HepG2 (cell line): ENCODE measurements around the gene KRTAP2-3. TPM values are rescaled to one million over a fixed set of nuclear protein-coding genes. Genes with fewer than 3 reads are reported as not detected.

ENCODE experiments used
- ATAC-seq: fragments of 200-7000 bp; cut with Tn5 transposase; 3 replicates; pipeline ENCODE4 v1.9.1; 2020; ENCODE audit warnings: mild to moderate bottlenecking, moderate library complexity
- BruUV-seq: library from RNA; stranded (reverse); fragments of 400-500 nt; replicated peaks from 2 replicates; lab custom pipeline; 2021; lab: Mats Ljungman, UMichigan
- CTCF ChIA-PET: fragments of 300-600 bp; formaldehyde crosslinking; extraction: SDS; loops from one replicate; lab custom pipeline; 2021; ENCODE audit warnings: low total read pairs, inconsistent platforms, low intra/inter-chr PET ratio; lab: Yijun Ruan, JAX
- POLR2A ChIA-PET: fragments of 350-600 bp; sonication (Branson Sonifier 250); formaldehyde crosslinking; loops from one replicate; lab custom pipeline; 2020; ENCODE audit warnings: antibody characterized with exemption, inconsistent platforms; lab: Yijun Ruan, JAX
- DNase-seq: peaks from one replicate; pipeline ENCODE4 v3.0.0-alpha.2; 2015; ENCODE audit warnings: low spot score
- FAIRE-seq: peaks from 3 replicates; lab custom pipeline; 2011; peaks lifted over from hg19 to GRCh38; lab: Jason Lieb, UNC
- H2AFZ ChIP-seq: one replicate; pipeline ENCODE4 v1.6.1; 2011; ENCODE audit warnings: low read length, inconsistent platforms
- H3K27ac ChIP-seq: fragments of 300-600 bp; 3 replicates; pipeline ENCODE4 v1.8.0; 2011; ENCODE audit warnings: mixed run types, mild to moderate bottlenecking, mixed read lengths, low read length, inconsistent platforms; ENCODE audit not compliant: insufficient read depth; ENCODE audit errors: extremely low read length
- H3K27me3 ChIP-seq, 2 experiments: fragments of 200-600 bp in 1 of 2; 2 replicates in 1 of 2; 3 replicates in 1 of 2; pipeline versions ENCODE4 v1.6.0 to v1.8.0; 2011; ENCODE audit warnings: low read length in 2 of 2, mild to moderate bottlenecking in 2 of 2, moderate library complexity in 2 of 2, inconsistent platforms in 1 of 2; ENCODE audit not compliant: insufficient read depth in 2 of 2, control insufficient read depth in 1 of 2
- H3K36me3 ChIP-seq, 2 experiments: fragments of 200-600 bp in 1 of 2; replicated peaks in 1 of 2; 2 replicates in 1 of 2; 3 replicates in 1 of 2; pipeline versions ENCODE4 v1.5.1 to v1.8.0; 2011; ENCODE audit warnings: low read length in 2 of 2, inconsistent platforms in 1 of 2; ENCODE audit not compliant: insufficient read depth in 2 of 2, control insufficient read depth in 1 of 2
- H3K4me1 ChIP-seq: 2 replicates; pipeline ENCODE4 v1.5.1; 2012; ENCODE audit warnings: low read length, inconsistent platforms; ENCODE audit not compliant: insufficient read depth
- H3K4me2 ChIP-seq: 2 replicates; pipeline ENCODE4 v1.6.0; 2011; ENCODE audit warnings: low read depth, low read length, inconsistent platforms
- H3K4me3 ChIP-seq, 3 experiments: fragments of 200-600 bp in 1 of 3; sonication (generic), shearing (Covaris generic) in 1 of 3; replicated peaks in 1 of 3; 2 replicates each; pipeline ENCODE4 v1.5.1; 2011 to 2016; ENCODE audit warnings: low read length in 3 of 3, inconsistent platforms in 2 of 3, low read depth in 2 of 3, mild to moderate bottlenecking in 2 of 3, control low read depth in 1 of 3, mixed read lengths in 1 of 3; ENCODE audit not compliant: insufficient read depth in 1 of 3
- H3K79me2 ChIP-seq: one replicate; pipeline ENCODE4 v1.6.1; 2011; ENCODE audit warnings: low read length, inconsistent platforms; ENCODE audit not compliant: insufficient read depth
- H3K9ac ChIP-seq: 2 replicates; pipeline ENCODE4 v1.6.0; 2011; ENCODE audit warnings: mild to moderate bottlenecking, low read depth, low read length, inconsistent platforms; ENCODE audit not compliant: insufficient read depth
- H3K9me3 ChIP-seq: 2 replicates; pipeline ENCODE4 v1.5.1; 2012; ENCODE audit warnings: mild to moderate bottlenecking, low read length
- H4K20me1 ChIP-seq: 2 replicates; pipeline ENCODE4 v1.6.0; 2011; ENCODE audit warnings: inconsistent platforms, mild to moderate bottlenecking, low read length, moderate library complexity; ENCODE audit not compliant: insufficient read depth
- ARNT2 ChIP-seq: sonication (generic); formaldehyde crosslinking; IDR thresholded peaks from 2 replicates; pipeline ENCODE4 v1.8.0; 2022; ENCODE audit warnings: mild to moderate bottlenecking, low read depth, missing genetic modification reagents, moderate library complexity
- ATF2 ChIP-seq: sonication (generic); formaldehyde crosslinking; IDR thresholded peaks from 2 replicates; pipeline ENCODE4 v1.4.0; 2020; ENCODE audit warnings: missing genetic modification reagents
- BCL6 ChIP-seq: IDR thresholded peaks from 2 replicates; pipeline ENCODE4 v1.6.1; 2016; ENCODE audit warnings: missing genetic modification reagents, missing compliant biosample characterization
- CREM ChIP-seq, 2 experiments: sonication (generic) in 1 of 2; formaldehyde crosslinking in 1 of 2; IDR thresholded peaks; 2 replicates each; pipeline versions ENCODE4 v1.4.0 to v1.6.1; 2016 to 2020; ENCODE audit warnings: antibody characterized with exemption in 1 of 2, mild to moderate bottlenecking in 1 of 2, missing genetic modification reagents in 1 of 2
- DBP ChIP-seq: sonication (generic); formaldehyde crosslinking; IDR thresholded peaks from 2 replicates; pipeline ENCODE4 v1.4.0; 2020; ENCODE audit warnings: missing genetic modification reagents; ENCODE audit errors: not compliant biosample characterization
- E2F5 ChIP-seq: sonication (generic); formaldehyde crosslinking; conservative IDR thresholded peaks from 2 replicates; pipeline ENCODE4 v1.4.0; 2020; ENCODE audit warnings: missing genetic modification reagents
- ELF3 ChIP-seq: IDR thresholded peaks from 2 replicates; pipeline ENCODE4 v1.6.1; 2016; ENCODE audit warnings: missing genetic modification reagents, missing compliant biosample characterization
- GPBP1L1 ChIP-seq: sonication (generic); formaldehyde crosslinking; IDR thresholded peaks from 2 replicates; pipeline ENCODE4 v1.5.0; 2020; ENCODE audit warnings: mild to moderate bottlenecking, missing genetic modification reagents
- MAX ChIP-seq: IDR thresholded peaks from 2 replicates; pipeline ENCODE4 v1.6.1; 2012; ENCODE audit warnings: inconsistent platforms
- MEF2D ChIP-seq: sonication (generic); formaldehyde crosslinking; IDR thresholded peaks from 2 replicates; pipeline ENCODE4 v1.5.1; 2020; ENCODE audit warnings: mild to moderate bottlenecking, missing genetic modification reagents
- NFE2 ChIP-seq: sonication (generic); formaldehyde crosslinking; IDR thresholded peaks from 2 replicates; pipeline ENCODE4 v1.4.0; 2020; ENCODE audit warnings: missing genetic modification reagents
- NFYC ChIP-seq: IDR thresholded peaks from 2 replicates; pipeline ENCODE4 v1.6.1; 2016; ENCODE audit warnings: missing genetic modification reagents, missing compliant biosample characterization
- SMARCC2 ChIP-seq: fragments of 450-650 bp; IDR thresholded peaks from 2 replicates; pipeline ENCODE4 v1.6.1; 2017; ENCODE audit warnings: antibody characterized with exemption, mild to moderate bottlenecking
- THAP7 ChIP-seq: sonication (generic); formaldehyde crosslinking; IDR thresholded peaks from 2 replicates; pipeline ENCODE4 v1.8.1; 2023; ENCODE audit warnings: mild to moderate bottlenecking, missing genetic modification reagents
- ZNF331 ChIP-seq: sonication (generic); formaldehyde crosslinking; IDR thresholded peaks from 2 replicates; pipeline ENCODE4 v1.4.0; 2020; ENCODE audit warnings: missing genetic modification reagents
- ZNF792 ChIP-seq: IDR thresholded peaks from 2 replicates; pipeline ENCODE4 v1.6.1; 2016
- ZSCAN5A ChIP-seq: sonication (generic); formaldehyde crosslinking; IDR thresholded peaks from 2 replicates; pipeline ENCODE4 v1.8.0; 2022; ENCODE audit warnings: mild to moderate bottlenecking, missing genetic modification reagents, borderline replicate concordance
- WGBS: methylation state at CpG from one replicate; pipeline ENCODE4 v1.1.6; 2017; ENCODE audit warnings: low lambda C conversion rate; 5-methylcytosine and 5-hydroxymethylcytosine counted together
- in situ Hi-C: cut with HindIII; loops from 2 replicates; pipeline ENCODE4 v1.10.0; 2017; ENCODE audit warnings: low pct_unique_long_range_greater_than_20kb; ENCODE audit not compliant: extremely low pct_ligation_motif_present
- intact Hi-C: fragments of 100-400 bp; cut with micrococcal nuclease; formaldehyde crosslinking; loops from one replicate; pipeline ENCODE4 v1.10.0; 2022; ENCODE audit not compliant: unreplicated experiment
- polyA plus RNA-seq, 8 experiments: library from polyadenylated mRNA; depleted of rRNA in 3 of 8; stranded (reverse) in 7 of 8; unstranded in 1 of 8; fragments of >200 nt; fragmentation: Illumina TruSeq in 4 of 8; extraction: Trizol in 4 of 8; gene quantifications; 2 replicates each; pipeline versions ENCODE4 v1.2.1 to v1.2.3, GENCODE V29; 2011 to 2016; ENCODE audit warnings: low read depth in 4 of 8, missing spikeins in 1 of 8, mixed read lengths in 1 of 8; ENCODE audit not compliant: insufficient read depth in 1 of 8
- total RNA-seq, 5 experiments: library from RNA; depleted of rRNA; stranded (reverse); fragments of >200 nt; fragmentation: Illumina TruSeq; extraction: Trizol; gene quantifications; 2 replicates each; pipeline ENCODE4 v1.2.3, GENCODE V29; 2016; ENCODE audit warnings: low read depth in 1 of 5

Gene KRTAP2-3
- total and polyA plus RNA-seq, 2 of the 13 experiments (the other 11 are each of a cell fraction or from before 2014, with no cell fraction given) = 0.25 TPM; not detected in 1

GRCh38 chr17:41016578-41017215 is 43.2 kb downstream of the KRTAP2-3 start:
- ChIA-PET POLR2A (no interaction called here), CTCF (no interaction called here)
- Histone ChIP-seq H3K27me3 (no peaks in the 10 kb centered on the region), H4K20me1 (no peaks in the 10 kb centered on the region), H3K36me3 (no peaks in the 10 kb centered on the region), H3K79me2 (no peaks in the 10 kb centered on the region), H3K4me2 (peak overlapping the region; percentile 59), H3K4me3 (no peak overlapping the region; a peak in 1 of 6 replicates), H3K27ac (peak overlapping the region; percentile 19), H3K9me3 (no peaks in the 10 kb centered on the region; the same call in 1 of the 2 replicates), H3K9ac (peak overlapping the region; percentile 45; the same call in 1 of the 2 replicates), H2AFZ (peak overlapping the region; percentile 70), H3K4me1 (peaks cover 43% of the 10 kb centered on the region)
- 49% methylated on average over 13 of the region's 13 CpGs for WGBS
- intact Hi-C loops = no loop called here
- no TSS peak for BruUV-seq
- in situ Hi-C loops = no loop called here
- DNase-seq (peak; percentile 72), FAIRE-seq (no peak), ATAC-seq (peak; percentile 80)
- no peak for TF ChIP-seq MEF2D (CRISPR knock-in tag)
- TF ChIP-seq ATF2 (CRISPR knock-in tag) = no peak
- TF ChIP-seq SMARCC2 = no peak
- TF ChIP-seq NFYC (CRISPR knock-in tag) = no peak
- TF ChIP-seq ZSCAN5A (CRISPR knock-in tag) = no peak
- TF ChIP-seq ZNF331 = no peak
- TF ChIP-seq E2F5 (CRISPR knock-in tag) = no peak
- TF ChIP-seq ZNF792 (CRISPR knock-in tag) = peak; percentile 54; the same call in 1 of the 2 replicates
- TF ChIP-seq ARNT2 = no peak
- peak; percentile 57; the same call in 1 of the 2 replicates for TF ChIP-seq BCL6 (CRISPR knock-in tag)
- peak; percentile 23; the same call in 1 of the 2 replicates for TF ChIP-seq ELF3
- no peak for TF ChIP-seq DBP (CRISPR knock-in tag)
- no peak for TF ChIP-seq THAP7 (CRISPR knock-in tag)
- TF ChIP-seq GPBP1L1 (CRISPR knock-in tag) = no peak
- no peak for TF ChIP-seq NFE2 (CRISPR knock-in tag)
- TF ChIP-seq CREM (IDR thresholded peaks at IDR 0.05) = no peak
- no peak for TF ChIP-seq CREM (CRISPR knock-in tag; IDR thresholded peaks at IDR 0.05)
- TF ChIP-seq MAX = 0 out of 2 replicates have a peak, but pooled peaks have one; percentile 34
